Smooth muscle cell (in vitro differentiated cells): Measurements from ENCODE around the gene CDH22. TPM values are rescaled to one million over a fixed set of nuclear protein-coding genes. Genes with fewer than 3 reads are reported as not detected.

Source experiments
- DNase-seq: peaks from one replicate; lab custom pipeline; 2025; ENCODE audit not compliant: unreplicated experiment; lab: John Stamatoyannopoulos, UW
- H2AFZ ChIP-seq: fragments of 200-600 bp; sonication (generic); 2 replicates; pipeline ENCODE4 v1.6.0; 2016; ENCODE audit warnings: antibody characterized with exemption, low read depth, mild to moderate bottlenecking
- H3F3A ChIP-seq: fragments of 200-600 bp; sonication (generic); 2 replicates; pipeline ENCODE4 v1.6.0; 2017; ENCODE audit warnings: antibody characterized with exemption, low read depth
- H3K27ac ChIP-seq: fragments of 200-600 bp; sonication (generic); 2 replicates; pipeline ENCODE4 v1.5.1; 2016; ENCODE audit warnings: low read depth, mild to moderate bottlenecking
- H3K27me3 ChIP-seq: fragments of 200-600 bp; sonication (generic); 2 replicates; pipeline ENCODE4 v1.6.1; 2016; ENCODE audit warnings: low read depth, mild to moderate bottlenecking
- H3K36me3 ChIP-seq: fragments of 200-600 bp; sonication (generic); 2 replicates; pipeline ENCODE4 v1.5.1; 2016; ENCODE audit warnings: low read depth
- H3K4me1 ChIP-seq: fragments of 200-600 bp; sonication (generic); 2 replicates; pipeline ENCODE4 v1.5.1; 2016; ENCODE audit warnings: low read depth
- H3K4me2 ChIP-seq: fragments of 200-600 bp; sonication (generic); 2 replicates; pipeline ENCODE4 v1.6.0; 2016; ENCODE audit warnings: mild to moderate bottlenecking
- H3K4me3 ChIP-seq: fragments of 200-600 bp; sonication (generic); 2 replicates; pipeline ENCODE4 v1.5.1; 2016; ENCODE audit warnings: mild to moderate bottlenecking
- H3K79me2 ChIP-seq: fragments of 200-600 bp; sonication (generic); 2 replicates; pipeline ENCODE4 v1.6.0; 2016; ENCODE audit warnings: low read depth, mild to moderate bottlenecking
- H3K9ac ChIP-seq: fragments of 200-600 bp; sonication (generic); 2 replicates; pipeline ENCODE4 v1.6.0; 2016; ENCODE audit warnings: low read depth
- H3K9me3 ChIP-seq: fragments of 200-600 bp; sonication (generic); replicated peaks from 2 replicates; pipeline ENCODE4 v1.5.1; 2016; ENCODE audit warnings: low read depth
- H4K20me1 ChIP-seq: fragments of 200-600 bp; sonication (generic); 2 replicates; pipeline ENCODE4 v1.6.0; 2016; ENCODE audit warnings: low read depth
- WGBS: methylation state at CpG from one replicate; pipeline ENCODE4 v1.1.7; 2016; ENCODE audit warnings: low lambda C conversion rate; 5-methylcytosine and 5-hydroxymethylcytosine counted together
- polyA plus RNA-seq: library from polyadenylated mRNA; unstranded; fragments of >200 nt; fragmentation: Nextera tagmentation; extraction: Ambion mirVana; gene quantifications from 2 replicates; pipeline ENCODE4 v1.2.1, GENCODE V29; 2016
- total RNA-seq: library from RNA; depleted of rRNA; stranded (reverse); fragments of >200 nt; gene quantifications from 2 replicates; pipeline ENCODE4 v1.2.3, GENCODE V29; 2014
- TF ChIP-seq, protein P1 (sequence below): fragments of 200-600 bp; sonication (generic); IDR thresholded peaks from 2 replicates; pipeline ENCODE4 v1.5.1; 2017; ENCODE audit warnings: borderline replicate concordance, mild to moderate bottlenecking, antibody characterized with exemption; ENCODE audit not compliant: insufficient read depth, poor library complexity, severe bottlenecking

Gene CDH22
- total and polyA plus RNA-seq, 2 experiments from 2014 or later: not detected

DNA sequence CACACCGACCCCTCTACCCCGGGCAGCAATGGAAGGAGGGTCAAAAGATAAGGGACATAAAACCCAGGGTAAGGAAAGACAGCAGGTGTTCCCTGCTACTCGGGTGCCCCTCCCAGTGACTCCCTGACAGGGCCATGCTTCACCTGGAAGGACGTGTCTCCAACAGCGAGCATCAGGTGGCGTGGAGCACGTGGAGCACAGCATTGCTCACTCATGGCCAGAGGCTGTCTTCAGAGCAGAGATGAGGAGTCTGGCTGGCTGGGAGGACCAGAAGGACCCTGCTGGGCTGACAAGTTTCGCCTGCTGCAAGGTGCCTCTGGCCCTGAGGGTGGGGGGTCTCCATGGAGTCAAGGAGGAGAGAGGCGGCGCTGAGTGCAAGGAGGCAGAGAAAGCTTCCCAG, 15.3 kb upstream of the CDH22 start:
- H3K27me3 ChIP-seq: peaks cover 29% of the 10 kb centered on the region
- H3K4me3 ChIP-seq: no peak overlapping the region
- no peaks in the 10 kb centered on the region for H3K36me3 ChIP-seq
- no peak overlapping the region for H3K9ac ChIP-seq
- H3K4me2 ChIP-seq: no peak overlapping the region
- TF ChIP-seq, protein P1, sequence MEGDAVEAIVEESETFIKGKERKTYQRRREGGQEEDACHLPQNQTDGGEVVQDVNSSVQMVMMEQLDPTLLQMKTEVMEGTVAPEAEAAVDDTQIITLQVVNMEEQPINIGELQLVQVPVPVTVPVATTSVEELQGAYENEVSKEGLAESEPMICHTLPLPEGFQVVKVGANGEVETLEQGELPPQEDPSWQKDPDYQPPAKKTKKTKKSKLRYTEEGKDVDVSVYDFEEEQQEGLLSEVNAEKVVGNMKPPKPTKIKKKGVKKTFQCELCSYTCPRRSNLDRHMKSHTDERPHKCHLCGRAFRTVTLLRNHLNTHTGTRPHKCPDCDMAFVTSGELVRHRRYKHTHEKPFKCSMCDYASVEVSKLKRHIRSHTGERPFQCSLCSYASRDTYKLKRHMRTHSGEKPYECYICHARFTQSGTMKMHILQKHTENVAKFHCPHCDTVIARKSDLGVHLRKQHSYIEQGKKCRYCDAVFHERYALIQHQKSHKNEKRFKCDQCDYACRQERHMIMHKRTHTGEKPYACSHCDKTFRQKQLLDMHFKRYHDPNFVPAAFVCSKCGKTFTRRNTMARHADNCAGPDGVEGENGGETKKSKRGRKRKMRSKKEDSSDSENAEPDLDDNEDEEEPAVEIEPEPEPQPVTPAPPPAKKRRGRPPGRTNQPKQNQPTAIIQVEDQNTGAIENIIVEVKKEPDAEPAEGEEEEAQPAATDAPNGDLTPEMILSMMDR: no peak
- no peaks in the 10 kb centered on the region for H3K9me3 ChIP-seq
- no peaks in the 10 kb centered on the region for H3F3A ChIP-seq
- no peak overlapping the region for H2AFZ ChIP-seq
- WGBS: 79% methylated on average over 10 of the region's 10 CpGs
- no peaks in the 10 kb centered on the region for H3K4me1 ChIP-seq
- no peaks in the 10 kb centered on the region for H4K20me1 ChIP-seq
- no peaks in the 10 kb centered on the region for H3K79me2 ChIP-seq
- DNase-seq: no peak
- H3K27ac ChIP-seq: no peak overlapping the region

DNA sequence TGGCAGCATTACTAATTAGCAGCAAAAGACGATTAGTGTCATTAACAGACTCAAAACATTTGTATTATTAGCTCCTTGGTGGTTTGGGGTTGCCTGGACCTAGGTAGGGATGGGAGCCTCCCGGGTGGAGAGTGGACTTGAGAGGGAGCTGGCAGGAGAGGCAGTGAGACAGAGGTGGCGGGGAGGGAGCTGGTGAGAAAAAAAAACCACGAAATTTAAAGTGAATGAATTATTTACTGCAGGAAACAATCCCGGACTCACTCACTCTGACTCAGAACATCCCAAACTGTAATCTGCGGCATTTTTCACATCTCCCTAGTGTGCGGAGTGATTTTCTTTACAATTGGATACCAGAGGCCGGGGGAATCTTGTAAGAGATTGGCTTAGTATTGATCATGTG, 14.3 kb upstream of the CDH22 start:
- Histone ChIP-seq H3K36me3 (no peaks in the 10 kb centered on the region), H3K79me2 (no peaks in the 10 kb centered on the region), H2AFZ (no peak overlapping the region), H3K4me3 (no peak overlapping the region), H3K9me3 (no peaks in the 10 kb centered on the region), H3K4me1 (no peaks in the 10 kb centered on the region), H3K9ac (no peak overlapping the region), H3K27ac (no peak overlapping the region), H3K4me2 (no peak overlapping the region), H4K20me1 (no peaks in the 10 kb centered on the region), H3K27me3 (peaks cover 31% of the 10 kb centered on the region), H3F3A (no peaks in the 10 kb centered on the region)
- WGBS: 72% methylated on average over 8 of the region's 8 CpGs
- TF ChIP-seq, protein P1: no peak
- no peak for DNase-seq

DNA sequence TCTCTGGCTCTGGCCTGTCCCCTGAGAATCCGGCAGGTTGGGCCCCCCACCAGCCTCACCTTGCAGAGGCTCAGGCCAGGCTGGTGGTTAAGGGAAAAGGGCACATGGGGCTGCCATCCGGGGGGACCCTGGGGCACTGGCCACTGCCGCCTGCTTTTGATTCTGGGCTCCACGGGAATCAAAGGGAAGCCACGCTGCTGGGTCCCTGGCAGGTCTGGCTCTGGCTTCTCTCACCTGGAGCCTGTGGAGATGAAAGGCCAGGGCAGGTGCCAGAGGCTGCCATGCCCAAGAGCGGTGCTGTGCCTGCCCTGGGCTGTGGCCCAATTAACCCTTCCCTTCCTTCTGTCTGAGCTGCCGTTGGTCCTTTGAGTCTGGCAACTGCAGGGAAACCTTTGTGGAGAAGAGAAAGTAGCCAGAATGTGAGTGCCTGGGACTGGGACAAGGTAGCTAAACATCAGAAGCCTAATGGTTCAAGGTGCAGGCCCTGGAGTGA, 9.4 kb upstream of the CDH22 start:
- H3K27me3 ChIP-seq: peaks cover 67% of the 10 kb centered on the region
- H4K20me1 ChIP-seq: no peaks in the 10 kb centered on the region
- no peak for DNase-seq
- H3K4me3 ChIP-seq: no peak overlapping the region
- no peaks in the 10 kb centered on the region for H3F3A ChIP-seq
- no peaks in the 10 kb centered on the region for H3K9me3 ChIP-seq
- no peaks in the 10 kb centered on the region for H3K79me2 ChIP-seq
- 82% methylated on average over 7 of the region's 7 CpGs for WGBS
- H3K4me1 ChIP-seq: no peaks in the 10 kb centered on the region
- no peak overlapping the region for H2AFZ ChIP-seq
- H3K9ac ChIP-seq: no peak overlapping the region
- H3K36me3 ChIP-seq: no peaks in the 10 kb centered on the region
- H3K27ac ChIP-seq: no peak overlapping the region
- no peak overlapping the region for H3K4me2 ChIP-seq
- TF ChIP-seq, protein P1: no peak

DNA sequence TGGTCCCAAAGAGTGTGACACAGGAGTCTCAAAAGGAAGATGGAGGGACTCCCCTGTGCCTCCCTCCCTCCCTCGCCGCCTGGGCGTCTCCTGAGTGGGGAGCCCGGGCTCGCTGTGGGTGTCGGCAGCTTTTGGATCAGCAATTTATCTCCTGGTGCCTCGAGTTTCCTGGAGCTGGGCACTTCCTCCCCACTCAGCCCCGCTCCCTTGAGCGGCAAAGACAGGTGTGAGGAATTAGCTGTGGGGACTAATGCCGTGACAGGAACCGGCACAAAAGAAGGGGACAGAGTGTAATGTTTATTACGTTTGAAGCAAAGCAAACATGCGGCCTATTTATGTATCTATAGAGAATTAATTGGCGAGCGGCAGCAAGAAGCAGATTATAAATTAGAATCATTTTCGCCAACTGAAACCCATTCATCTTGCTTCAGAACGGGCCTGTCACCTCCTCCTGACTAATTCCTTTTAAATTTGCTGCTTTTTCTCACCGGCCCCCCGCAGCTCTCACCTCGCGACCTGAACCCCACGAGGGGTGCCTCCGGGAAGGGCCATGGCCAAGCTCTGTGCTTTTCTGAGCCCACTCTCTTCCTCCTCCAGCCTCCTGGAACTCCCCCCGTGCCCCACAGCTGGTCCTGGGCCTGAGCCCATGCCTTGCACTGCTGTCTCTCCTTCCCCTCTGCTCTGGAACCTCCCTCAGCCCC, 8.8 kb upstream of the CDH22 start:
- no peak overlapping the region for H2AFZ ChIP-seq
- H3K27me3 ChIP-seq: peaks cover 69% of the 10 kb centered on the region
- 81% methylated on average over 24 of the region's 24 CpGs for WGBS
- H4K20me1 ChIP-seq: no peaks in the 10 kb centered on the region
- H3K9me3 ChIP-seq: no peaks in the 10 kb centered on the region
- H3F3A ChIP-seq: no peaks in the 10 kb centered on the region
- no peaks in the 10 kb centered on the region for H3K79me2 ChIP-seq
- H3K36me3 ChIP-seq: no peaks in the 10 kb centered on the region
- no peak overlapping the region for H3K4me2 ChIP-seq
- no peak for DNase-seq
- H3K4me1 ChIP-seq: no peaks in the 10 kb centered on the region
- H3K27ac ChIP-seq: no peak overlapping the region
- no peak overlapping the region for H3K4me3 ChIP-seq
- TF ChIP-seq, protein P1: no peak
- no peak overlapping the region for H3K9ac ChIP-seq
